Nephron (organoid): ENCODE data around the gene GTF3C1.

Experiments
- H3K27ac Mint-ChIP-seq, 3 experiments: 2 replicates each; pipeline ENCODE4 v1.8.0; 2020; ENCODE audit warnings: mixed read lengths in 3 of 3, mild to moderate bottlenecking in 2 of 3, moderate library complexity in 1 of 3
- H3K27me3 Mint-ChIP-seq: 2 replicates; pipeline ENCODE4 v1.8.0; 2021; ENCODE audit warnings: low read depth, mild to moderate bottlenecking, moderate library complexity, mixed read lengths
- H3K36me3 Mint-ChIP-seq: 2 replicates; pipeline ENCODE4 v1.8.0; 2020; ENCODE audit warnings: low read depth, mixed read lengths
- H3K4me1 Mint-ChIP-seq: 2 replicates; pipeline ENCODE4 v1.8.0; 2020; ENCODE audit warnings: mixed read lengths
- H3K4me3 Mint-ChIP-seq, 3 experiments: 2 replicates each; pipeline ENCODE4 v1.8.0; 2020; ENCODE audit warnings: mild to moderate bottlenecking in 3 of 3, mixed read lengths in 3 of 3, moderate library complexity in 2 of 3
- H3K9me3 Mint-ChIP-seq: 2 replicates; pipeline ENCODE4 v1.8.0; 2020; ENCODE audit warnings: mixed read lengths
- TF ChIP-seq, protein P1 (sequence below), 3 experiments: fragments of 200-600 bp; sonication (generic); IDR thresholded peaks; one replicate each; pipeline ENCODE4 v1.5.0; 2021; ENCODE audit warnings: antibody characterized with exemption in 3 of 3; ENCODE audit not compliant: unreplicated experiment in 3 of 3

Gene GTF3C1

DNA sequence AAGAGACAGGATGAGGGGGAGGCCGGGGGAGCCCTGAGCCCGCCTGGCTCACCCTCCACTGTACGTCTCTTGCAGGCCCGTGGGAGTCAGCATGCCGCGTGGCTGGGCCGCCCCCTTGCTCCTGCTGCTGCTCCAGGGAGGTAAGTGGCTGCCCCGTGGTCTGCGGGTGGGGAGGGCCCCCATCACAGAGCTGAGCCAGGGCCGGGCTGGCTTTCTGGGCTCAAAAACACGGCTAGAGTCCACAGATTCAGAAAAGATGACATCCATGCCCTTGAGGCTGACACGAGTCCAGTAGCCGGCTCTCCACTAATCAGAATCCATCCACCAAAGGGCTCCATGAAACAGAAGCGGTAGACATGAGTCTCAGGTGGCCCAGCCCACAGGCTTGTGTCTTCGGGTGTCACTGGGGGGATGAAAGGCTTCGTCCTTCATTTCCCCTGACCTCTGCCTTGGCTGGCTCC, 119.7 kb downstream of the GTF3C1 start:
- H3K4me1 Mint-ChIP-seq: peaks cover 8% of the 10 kb centered on the region
- no peak overlapping the region for H3K27ac Mint-ChIP-seq
- no peaks in the 10 kb centered on the region for H3K36me3 Mint-ChIP-seq
- TF ChIP-seq, protein P1, sequence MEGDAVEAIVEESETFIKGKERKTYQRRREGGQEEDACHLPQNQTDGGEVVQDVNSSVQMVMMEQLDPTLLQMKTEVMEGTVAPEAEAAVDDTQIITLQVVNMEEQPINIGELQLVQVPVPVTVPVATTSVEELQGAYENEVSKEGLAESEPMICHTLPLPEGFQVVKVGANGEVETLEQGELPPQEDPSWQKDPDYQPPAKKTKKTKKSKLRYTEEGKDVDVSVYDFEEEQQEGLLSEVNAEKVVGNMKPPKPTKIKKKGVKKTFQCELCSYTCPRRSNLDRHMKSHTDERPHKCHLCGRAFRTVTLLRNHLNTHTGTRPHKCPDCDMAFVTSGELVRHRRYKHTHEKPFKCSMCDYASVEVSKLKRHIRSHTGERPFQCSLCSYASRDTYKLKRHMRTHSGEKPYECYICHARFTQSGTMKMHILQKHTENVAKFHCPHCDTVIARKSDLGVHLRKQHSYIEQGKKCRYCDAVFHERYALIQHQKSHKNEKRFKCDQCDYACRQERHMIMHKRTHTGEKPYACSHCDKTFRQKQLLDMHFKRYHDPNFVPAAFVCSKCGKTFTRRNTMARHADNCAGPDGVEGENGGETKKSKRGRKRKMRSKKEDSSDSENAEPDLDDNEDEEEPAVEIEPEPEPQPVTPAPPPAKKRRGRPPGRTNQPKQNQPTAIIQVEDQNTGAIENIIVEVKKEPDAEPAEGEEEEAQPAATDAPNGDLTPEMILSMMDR (IDR thresholded peaks at IDR 0.05; ENCODE audit: unreplicated experiment in 3 of 3): no peak
- H3K27me3 Mint-ChIP-seq: peaks cover 10% of the 10 kb centered on the region
- H3K4me3 Mint-ChIP-seq: no peak overlapping the region
- no peaks in the 10 kb centered on the region for H3K9me3 Mint-ChIP-seq

DNA sequence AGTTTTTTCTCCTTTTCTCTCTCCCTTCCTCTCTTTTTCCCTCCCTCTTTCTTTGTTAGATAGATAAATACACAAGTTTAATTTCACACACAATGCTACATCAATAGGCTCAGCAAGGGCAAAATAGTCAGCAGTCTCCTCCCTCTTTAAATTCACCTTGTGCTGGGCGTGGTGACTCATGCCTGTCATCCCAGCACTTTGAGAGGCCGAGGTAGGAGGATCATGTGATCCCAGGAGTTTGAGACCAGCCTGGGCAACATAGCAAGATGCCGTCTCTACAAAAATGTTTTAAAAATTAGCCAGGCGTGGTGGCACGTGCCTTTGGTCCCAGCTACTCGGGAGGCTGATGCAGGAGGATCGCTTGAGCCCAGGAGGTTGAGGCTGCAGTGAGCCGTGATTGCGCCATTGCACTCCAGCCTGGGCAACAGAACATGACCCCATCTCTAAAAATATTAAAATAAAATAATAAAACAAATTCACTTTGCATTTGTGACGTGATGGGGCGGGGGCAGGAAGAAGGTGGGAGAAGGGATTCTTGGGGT, 120.3 kb downstream of the GTF3C1 start:
- Mint-ChIP-seq H3K4me1 (peaks cover 8% of the 10 kb centered on the region), H3K4me3 (no peak overlapping the region), H3K27me3 (peaks cover 10% of the 10 kb centered on the region), H3K36me3 (no peaks in the 10 kb centered on the region), H3K9me3 (no peaks in the 10 kb centered on the region), H3K27ac (no peak overlapping the region)
- TF ChIP-seq, protein P1 (IDR thresholded peaks at IDR 0.05; ENCODE audit: unreplicated experiment in 3 of 3): no peak

DNA sequence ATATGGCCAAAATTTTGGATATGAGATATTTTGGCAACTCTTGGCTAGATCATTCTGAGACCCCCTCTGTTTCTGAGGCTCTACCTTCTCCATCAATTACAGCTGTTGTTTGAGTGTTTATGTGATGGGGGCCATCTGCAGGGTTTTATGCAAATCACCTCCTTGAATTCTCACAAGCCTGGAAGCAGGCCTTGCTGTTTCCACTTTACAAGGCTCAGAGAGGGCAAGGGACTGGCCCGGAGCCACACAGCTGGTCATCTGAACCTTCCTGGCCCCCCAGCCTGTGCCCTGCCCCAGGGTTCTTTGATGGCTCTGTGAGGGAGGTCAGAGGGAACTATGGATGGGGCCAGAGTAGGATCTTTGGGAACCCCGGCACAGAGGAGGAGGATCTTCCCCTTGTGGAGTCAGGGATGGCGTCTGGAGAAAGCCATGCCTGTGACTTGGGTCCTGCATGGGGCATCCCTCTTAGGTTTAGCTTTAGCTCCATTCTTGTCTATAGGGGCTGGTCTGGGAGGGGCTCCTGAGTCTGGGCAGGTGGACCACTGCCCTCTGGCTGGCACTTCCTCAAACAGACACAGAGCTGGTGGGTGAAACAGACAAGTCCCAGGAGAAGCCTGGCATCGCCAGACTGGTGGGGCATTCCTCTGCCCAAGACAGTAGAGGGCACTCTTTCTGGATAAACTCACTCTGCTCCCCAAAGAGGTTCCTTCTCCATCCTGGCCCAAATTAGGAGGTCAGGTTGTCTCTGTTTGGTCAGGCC, 121.5 kb downstream of the GTF3C1 start:
- H3K27ac Mint-ChIP-seq: no peak overlapping the region
- TF ChIP-seq, protein P1 (IDR thresholded peaks at IDR 0.05; ENCODE audit: unreplicated experiment in 3 of 3): no peak
- H3K27me3 Mint-ChIP-seq: peaks cover 10% of the 10 kb centered on the region
- peaks cover 4% of the 10 kb centered on the region for H3K9me3 Mint-ChIP-seq
- H3K4me1 Mint-ChIP-seq: peaks cover 8% of the 10 kb centered on the region
- no peaks in the 10 kb centered on the region for H3K36me3 Mint-ChIP-seq
- H3K4me3 Mint-ChIP-seq: no peak overlapping the region

DNA sequence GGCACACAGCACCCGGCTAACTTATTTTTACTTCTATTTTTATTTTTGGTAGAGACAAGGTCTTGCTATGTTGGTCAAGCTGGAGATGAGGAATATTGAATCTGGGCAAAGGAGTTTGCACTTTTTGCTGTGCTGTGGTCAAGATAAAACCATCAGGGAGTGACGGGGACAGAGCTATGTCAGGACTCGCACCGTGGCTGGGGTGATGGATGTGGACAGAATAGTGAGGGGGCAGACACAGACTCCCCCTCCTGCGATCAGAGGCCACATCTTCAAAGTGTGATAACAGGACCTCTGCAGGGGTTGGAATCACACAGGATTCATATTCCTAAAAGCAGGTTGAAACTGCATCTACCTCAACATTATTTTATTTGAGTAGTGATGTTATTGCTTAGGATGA, 122.2 kb downstream of the GTF3C1 start:
- peaks cover 10% of the 10 kb centered on the region for H3K27me3 Mint-ChIP-seq
- H3K27ac Mint-ChIP-seq: no peak overlapping the region
- H3K36me3 Mint-ChIP-seq: no peaks in the 10 kb centered on the region
- H3K4me1 Mint-ChIP-seq: peaks cover 2% of the 10 kb centered on the region
- H3K4me3 Mint-ChIP-seq: no peak overlapping the region
- TF ChIP-seq, protein P1 (IDR thresholded peaks at IDR 0.05; ENCODE audit: unreplicated experiment in 3 of 3): no peak
- peaks cover 5% of the 10 kb centered on the region for H3K9me3 Mint-ChIP-seq

DNA sequence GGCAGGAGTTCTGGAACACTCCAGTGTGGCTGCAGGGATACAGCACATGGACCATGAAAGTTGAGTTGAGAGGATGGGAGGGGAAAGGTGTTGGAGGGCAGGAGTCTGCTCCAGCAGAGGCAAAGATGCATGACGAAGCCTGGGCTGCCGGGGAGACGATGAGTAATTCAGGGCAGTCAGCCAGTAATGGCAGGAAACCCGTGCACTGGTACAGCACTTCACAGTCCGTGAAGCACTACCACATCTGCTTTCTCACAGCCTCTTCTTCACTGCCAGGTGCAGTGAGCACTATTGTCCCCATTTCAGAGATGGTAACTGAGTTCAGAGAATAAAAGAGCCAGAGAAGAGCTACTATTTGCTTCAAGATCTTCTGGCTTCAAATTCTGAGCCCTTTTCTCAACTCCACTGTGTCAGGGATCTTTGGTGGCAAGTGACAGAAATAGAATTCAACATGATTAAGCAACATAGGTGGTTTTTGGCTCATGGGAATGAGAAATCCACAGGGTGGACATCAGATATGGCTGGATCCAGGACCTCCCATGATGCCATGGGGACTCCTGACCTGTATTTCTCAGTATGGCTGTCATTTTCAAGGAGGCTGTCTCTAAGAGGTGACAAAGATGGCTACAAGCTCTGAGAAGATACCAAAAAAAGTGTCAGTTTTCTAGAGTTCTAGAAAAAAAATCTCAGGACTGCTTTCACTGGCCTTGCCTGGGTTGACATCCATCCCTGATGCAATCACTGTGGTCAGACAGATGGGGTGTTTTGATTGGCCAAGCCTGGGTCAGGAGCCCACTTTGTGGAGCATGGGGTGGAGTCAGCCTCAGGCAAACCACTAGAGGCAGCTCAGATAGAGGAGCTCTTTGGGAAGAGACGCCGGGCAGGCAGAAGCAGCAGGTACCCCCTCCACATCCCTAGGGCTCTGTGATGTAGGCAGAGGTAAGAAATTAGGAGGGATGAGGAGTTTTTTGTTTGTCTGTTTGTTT, 123.0 kb downstream of the GTF3C1 start:
- TF ChIP-seq, protein P1 (IDR thresholded peaks at IDR 0.05; ENCODE audit: unreplicated experiment in 3 of 3): no peak
- peaks cover 10% of the 10 kb centered on the region for H3K27me3 Mint-ChIP-seq
- no peak overlapping the region for H3K4me3 Mint-ChIP-seq
- no peaks in the 10 kb centered on the region for H3K4me1 Mint-ChIP-seq
- peaks cover 14% of the 10 kb centered on the region for H3K9me3 Mint-ChIP-seq
- H3K36me3 Mint-ChIP-seq: no peaks in the 10 kb centered on the region
- no peak overlapping the region for H3K27ac Mint-ChIP-seq
